ENCODE measurements around the gene MAEA. TPM values are rescaled to one million over a fixed set of nuclear protein-coding genes. Genes with fewer than 3 reads are reported as not detected.

Gene MAEA
- polyA plus RNA-seq, 2 of the 4 experiments (the other 2 are of a cell fraction): 46.1 to 58.4 TPM

GRCh38 chr4:1365271-1366178 is 75.8 kb downstream of the MAEA start:
- WGBS (ENCODE audit: missing lambda C conversion rate): 85% methylated on average over 11 of the region's 25 CpGs
- no peak overlapping the region for H3K4me2 ChIP-seq
- no peak overlapping the region for H3K4me3 ChIP-seq
- CTCF ChIA-PET: interaction anchor here (0.7 to 2.3 kb wide), 5 partner anchors 10 to 264 kb away, joined by 3 to 7 read pairs (median 3); no protein-coding TSS in a partner anchor
- H3K4me1 ChIP-seq: no peaks in the 10 kb centered on the region
- POLR2A ChIA-PET: no interaction called here
- no peak for TF ChIP-seq MAX (IDR thresholded peaks at IDR 0.05)
- no peak for TF ChIP-seq SREBF2 (IDR thresholded peaks at IDR 0.05)
- no peak for TF ChIP-seq CEBPB (IDR thresholded peaks at IDR 0.05)
- TF ChIP-seq, protein P1, sequence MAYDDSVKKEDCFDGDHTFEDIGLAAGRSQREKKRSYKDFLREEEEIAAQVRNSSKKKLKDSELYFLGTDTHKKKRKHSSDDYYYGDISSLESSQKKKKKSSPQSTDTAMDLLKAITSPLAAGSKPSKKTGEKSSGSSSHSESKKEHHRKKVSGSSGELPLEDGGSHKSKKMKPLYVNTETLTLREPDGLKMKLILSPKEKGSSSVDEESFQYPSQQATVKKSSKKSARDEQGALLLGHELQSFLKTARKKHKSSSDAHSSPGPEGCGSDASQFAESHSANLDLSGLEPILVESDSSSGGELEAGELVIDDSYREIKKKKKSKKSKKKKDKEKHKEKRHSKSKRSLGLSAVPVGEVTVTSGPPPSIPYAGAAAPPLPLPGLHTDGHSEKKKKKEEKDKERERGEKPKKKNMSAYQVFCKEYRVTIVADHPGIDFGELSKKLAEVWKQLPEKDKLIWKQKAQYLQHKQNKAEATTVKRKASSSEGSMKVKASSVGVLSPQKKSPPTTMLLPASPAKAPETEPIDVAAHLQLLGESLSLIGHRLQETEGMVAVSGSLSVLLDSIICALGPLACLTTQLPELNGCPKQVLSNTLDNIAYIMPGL (CRISPR knock-in tag; IDR thresholded peaks at IDR 0.05; ENCODE audit: borderline replicate concordance): no peak
- no peak for TF ChIP-seq TP53 (CRISPR knock-in tag; IDR thresholded peaks at IDR 0.05)
- no peak for TF ChIP-seq CHD2 (IDR thresholded peaks at IDR 0.05; ENCODE audit: low read length, partially characterized antibody)
- no peak for TF ChIP-seq NPAS2 (CRISPR knock-in tag; IDR thresholded peaks at IDR 0.05; ENCODE audit: borderline replicate concordance)
- no peak for TF ChIP-seq USF2 (IDR thresholded peaks at IDR 0.05)
- no peak for TF ChIP-seq HOXB5 (CRISPR knock-in tag; IDR thresholded peaks at IDR 0.05)
- TF ChIP-seq ZSCAN20 (CRISPR knock-in tag; IDR thresholded peaks at IDR 0.05): no peak
- TF ChIP-seq HDAC2 (IDR thresholded peaks at IDR 0.05): no peak
- TF ChIP-seq RARB (CRISPR knock-in tag; IDR thresholded peaks at IDR 0.05): no peak
- no peak for TF ChIP-seq NR3C1 (IDR thresholded peaks at IDR 0.05)
- FAIRE-seq (no peak), ATAC-seq (no peak), DNase-seq (ENCODE audit: low read depth in 1 of 2, low spot score in 1 of 2) (no peak)
- no peak overlapping the region for H3K27ac ChIP-seq
- H3K9me3 ChIP-seq: no peaks in the 10 kb centered on the region

- POLR2A ChIA-PET: no interaction called here
- Histone ChIP-seq H3K4me1 (no peaks in the 10 kb centered on the region), H3K9me3 (no peaks in the 10 kb centered on the region), H3K4me2 (no peak overlapping the region), H3K27ac (no peak overlapping the region), H3K4me3 (no peak overlapping the region)
- DNase-seq (ENCODE audit: low read depth in 1 of 2, low spot score in 1 of 2): no peak
- TF ChIP-seq ATOH8 (CRISPR knock-in tag; IDR thresholded peaks at IDR 0.05; ENCODE audit: low read depth) (no peak), JUN (IDR thresholded peaks at IDR 0.05) (no peak), CEBPB (IDR thresholded peaks at IDR 0.05) (no peak), HOXA7 (CRISPR knock-in tag; IDR thresholded peaks at IDR 0.05) (no peak), ZC3H11A (IDR thresholded peaks at IDR 0.05) (no peak), RCOR1 (IDR thresholded peaks at IDR 0.05; ENCODE audit: low read depth, low read length) (no peak), GATA3 (IDR thresholded peaks at IDR 0.05; ENCODE audit: borderline replicate concordance) (no peak), MAFK (IDR thresholded peaks at IDR 0.05; ENCODE audit: partially characterized antibody) (no peak), ZNF302 (CRISPR knock-in tag; IDR thresholded peaks at IDR 0.05) (no peak), SMC3 (IDR thresholded peaks at IDR 0.05) (no peak), EHF (CRISPR knock-in tag; IDR thresholded peaks at IDR 0.05) (no peak), FOXS1 (CRISPR knock-in tag; IDR thresholded peaks at IDR 0.05) (no peak), HEYL (CRISPR knock-in tag; IDR thresholded peaks at IDR 0.05) (no peak), PHF8 (IDR thresholded peaks at IDR 0.05; ENCODE audit: borderline replicate concordance, low read depth) (no peak)
- WGBS (ENCODE audit: missing lambda C conversion rate): 92% methylated on average over 16 of the region's 35 CpGs
- FAIRE-seq: no peak
- ATAC-seq: no peak
- CTCF ChIA-PET: interaction anchor here (0.7 to 2.3 kb wide), 4 partner anchors 11 to 146 kb away, joined by 3 to 7 read pairs (median 5); no protein-coding TSS in a partner anchor
These were observed 76.9 kb downstream of the MAEA start for GRCh38 chr4:1366371-1367229.

All from A549 (cell line).